Parathyroid adenoma (tissue), 2 donors: Measurements from ENCODE around the gene HOXC6.

ENCODE experiments used
- H2AFZ ChIP-seq: fragments of 300-600 bp; sonication (generic); one replicate; pipeline ENCODE4 v1.7.0; 2017; ENCODE audit warnings: antibody characterized with exemption, mild to moderate bottlenecking
- H3K27ac ChIP-seq: fragments of 300-600 bp; sonication (generic); one replicate; pipeline ENCODE4 v1.7.0; 2017
- H3K27me3 ChIP-seq: fragments of 300-600 bp; sonication (generic); one replicate; pipeline ENCODE4 v1.7.0; 2017; ENCODE audit warnings: low read length; ENCODE audit not compliant: control insufficient read depth, insufficient read depth
- H3K36me3 ChIP-seq: fragments of 300-600 bp; sonication (generic); one replicate; pipeline ENCODE4 v1.7.0; 2017; ENCODE audit warnings: low read length; ENCODE audit not compliant: control insufficient read depth, insufficient read depth
- H3K4me1 ChIP-seq: fragments of 300-600 bp; sonication (generic); one replicate; pipeline ENCODE4 v1.7.0; 2017; ENCODE audit warnings: control low read depth
- H3K4me2 ChIP-seq: fragments of 300-600 bp; sonication (generic); one replicate; pipeline ENCODE4 v1.7.0; 2017; ENCODE audit warnings: low read length
- H3K4me3 ChIP-seq: fragments of 300-600 bp; sonication (generic); one replicate; pipeline ENCODE4 v1.7.0; 2017; ENCODE audit warnings: low read depth, low read length
- H3K79me2 ChIP-seq: fragments of 300-600 bp; sonication (generic); one replicate; pipeline ENCODE4 v1.7.0; 2017; ENCODE audit warnings: control low read depth
- H3K9ac ChIP-seq: fragments of 300-600 bp; sonication (generic); one replicate; pipeline ENCODE4 v1.7.0; 2017; ENCODE audit warnings: mild to moderate bottlenecking
- H3K9me3 ChIP-seq: fragments of 300-600 bp; sonication (generic); one replicate; pipeline ENCODE4 v1.7.0; 2017; ENCODE audit warnings: low read length; ENCODE audit not compliant: control insufficient read depth
- TF ChIP-seq, protein P1 (sequence below): fragments of 300-600 bp; sonication (generic); IDR thresholded peaks from one replicate; pipeline ENCODE4 v1.7.0; 2017; ENCODE audit warnings: antibody characterized with exemption, mild to moderate bottlenecking
- donor health status: primary hyperparathyroidism.

HOXC6 gene

DNA sequence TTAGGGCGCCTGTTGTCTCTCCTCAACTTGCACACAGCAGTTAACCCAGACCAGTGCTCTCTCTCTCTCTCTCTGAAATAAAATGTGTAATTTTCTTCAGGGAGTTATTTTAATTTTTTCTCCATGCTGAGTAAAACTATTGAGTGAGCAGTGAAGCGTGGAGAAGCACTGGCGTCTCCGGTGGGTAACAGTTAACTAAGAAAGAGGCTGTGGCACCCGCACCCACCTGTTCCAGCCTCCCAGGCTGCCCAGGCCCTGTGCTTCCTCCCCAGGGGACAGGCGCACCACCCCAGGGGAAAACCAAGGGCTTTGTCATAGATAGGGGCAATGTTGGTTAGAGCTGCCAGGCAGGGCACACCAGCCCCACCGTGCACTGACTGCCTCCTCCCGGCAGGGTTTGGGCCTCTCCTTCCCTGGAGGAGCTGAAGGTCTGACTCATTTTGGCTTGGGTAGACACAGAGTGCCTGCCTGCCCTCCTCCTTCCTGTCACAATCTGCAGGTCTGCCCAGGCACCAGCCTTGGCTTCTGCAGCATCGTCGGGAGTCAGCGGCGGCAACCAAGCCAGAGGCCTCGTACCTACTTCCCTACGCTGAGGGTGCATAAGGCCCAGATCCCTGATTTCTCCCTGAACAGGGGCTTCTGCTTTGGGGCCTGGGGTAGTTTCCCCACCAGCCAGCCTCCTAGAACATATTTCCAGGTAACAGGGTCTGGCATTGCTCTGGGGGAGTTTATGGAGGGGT, 8.6 kb downstream of the HOXC6 start:
- Histone ChIP-seq H3K27me3 (peaks cover 13% of the 10 kb centered on the region), H3K36me3 (no peaks in the 10 kb centered on the region), H3K4me2 (no peak overlapping the region), H3K4me3 (no peak overlapping the region), H3K9me3 (no peaks in the 10 kb centered on the region), H3K9ac (no peak overlapping the region), H3K27ac (no peak overlapping the region), H3K4me1 (no peaks in the 10 kb centered on the region), H3K79me2 (no peaks in the 10 kb centered on the region), H2AFZ (no peak overlapping the region)
- TF ChIP-seq, protein P1, sequence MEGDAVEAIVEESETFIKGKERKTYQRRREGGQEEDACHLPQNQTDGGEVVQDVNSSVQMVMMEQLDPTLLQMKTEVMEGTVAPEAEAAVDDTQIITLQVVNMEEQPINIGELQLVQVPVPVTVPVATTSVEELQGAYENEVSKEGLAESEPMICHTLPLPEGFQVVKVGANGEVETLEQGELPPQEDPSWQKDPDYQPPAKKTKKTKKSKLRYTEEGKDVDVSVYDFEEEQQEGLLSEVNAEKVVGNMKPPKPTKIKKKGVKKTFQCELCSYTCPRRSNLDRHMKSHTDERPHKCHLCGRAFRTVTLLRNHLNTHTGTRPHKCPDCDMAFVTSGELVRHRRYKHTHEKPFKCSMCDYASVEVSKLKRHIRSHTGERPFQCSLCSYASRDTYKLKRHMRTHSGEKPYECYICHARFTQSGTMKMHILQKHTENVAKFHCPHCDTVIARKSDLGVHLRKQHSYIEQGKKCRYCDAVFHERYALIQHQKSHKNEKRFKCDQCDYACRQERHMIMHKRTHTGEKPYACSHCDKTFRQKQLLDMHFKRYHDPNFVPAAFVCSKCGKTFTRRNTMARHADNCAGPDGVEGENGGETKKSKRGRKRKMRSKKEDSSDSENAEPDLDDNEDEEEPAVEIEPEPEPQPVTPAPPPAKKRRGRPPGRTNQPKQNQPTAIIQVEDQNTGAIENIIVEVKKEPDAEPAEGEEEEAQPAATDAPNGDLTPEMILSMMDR, result no peak

DNA sequence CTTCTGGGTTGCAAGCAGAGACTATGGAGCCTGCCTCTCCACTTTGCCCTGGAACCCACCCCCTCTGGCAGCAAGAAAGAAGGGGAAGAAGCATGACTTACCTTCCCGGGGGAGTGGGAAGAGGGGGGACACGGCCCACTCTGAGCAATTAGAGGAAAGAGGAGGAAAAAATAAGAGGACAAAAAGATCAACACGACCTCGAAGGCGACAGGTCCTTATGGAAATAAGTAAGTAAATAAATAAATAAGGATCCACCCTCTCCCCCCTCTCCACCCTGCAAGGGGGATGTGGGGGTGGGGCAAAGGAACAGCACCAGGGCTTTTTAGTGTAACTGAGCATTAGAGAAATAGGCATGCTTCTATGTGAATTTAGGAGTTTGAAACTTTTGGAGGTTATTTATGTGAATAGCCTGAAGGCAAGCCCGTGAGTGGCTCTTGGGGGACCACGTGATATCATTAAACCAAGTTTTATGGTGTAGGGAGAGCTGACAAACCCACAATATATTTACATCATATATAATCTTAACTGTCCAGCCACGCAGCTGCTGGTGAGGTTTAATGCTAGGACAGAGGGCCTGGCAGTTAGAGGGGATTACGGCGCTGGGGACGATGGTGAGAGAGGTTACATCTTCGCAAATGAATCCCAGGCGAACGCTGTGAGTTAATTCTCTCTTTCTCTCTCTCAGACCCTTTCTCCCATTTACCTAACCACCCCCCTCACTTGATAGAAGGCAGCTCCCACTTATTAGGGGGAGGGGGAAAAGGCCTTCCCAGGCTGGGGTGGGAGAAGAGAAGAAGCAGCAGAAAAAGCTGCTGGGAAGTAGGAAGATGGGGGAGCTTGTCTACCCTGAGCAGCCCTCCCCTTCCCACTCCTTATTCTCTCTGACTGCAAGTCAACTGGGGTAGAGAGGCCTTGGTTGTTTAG, 9.4 kb downstream of the HOXC6 start:
- Histone ChIP-seq H3K4me2 (no peak overlapping the region), H3K27ac (no peak overlapping the region), H3K36me3 (no peaks in the 10 kb centered on the region), H3K9ac (no peak overlapping the region), H3K9me3 (no peaks in the 10 kb centered on the region), H3K4me3 (no peak overlapping the region), H3K79me2 (no peaks in the 10 kb centered on the region), H3K27me3 (peaks cover 6% of the 10 kb centered on the region), H3K4me1 (no peaks in the 10 kb centered on the region), H2AFZ (no peak overlapping the region)
- TF ChIP-seq, protein P1, result no peak

DNA sequence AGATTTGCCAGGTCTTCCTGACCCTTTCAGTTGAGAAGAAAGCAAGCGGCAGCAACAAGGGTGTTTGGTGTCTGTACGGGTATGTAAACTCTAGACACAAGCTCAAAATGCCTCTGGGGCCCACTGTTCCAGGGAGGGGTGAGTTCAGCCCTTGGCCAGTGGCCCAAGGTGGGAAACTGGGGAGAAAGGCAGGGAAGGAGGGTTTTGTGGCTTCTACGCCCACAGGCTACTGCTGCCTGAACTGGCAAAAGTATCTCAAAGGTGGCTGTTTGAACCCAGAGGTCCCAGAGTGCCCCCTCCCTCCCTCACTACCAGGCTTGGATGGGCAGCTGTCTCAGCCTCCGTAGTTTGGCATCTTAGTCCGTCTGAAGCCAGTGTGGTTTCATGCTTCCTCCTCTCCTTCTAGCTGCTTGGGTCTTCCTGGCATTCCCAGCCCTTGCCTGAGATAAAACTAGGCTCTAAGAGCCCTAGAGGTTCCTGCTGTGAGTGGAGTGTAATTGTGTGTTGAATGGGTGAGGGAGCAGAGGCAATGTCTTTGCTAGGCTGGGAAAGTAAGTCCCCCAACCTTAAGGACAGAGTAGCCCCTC, 10.1 kb downstream of the HOXC6 start:
- Histone ChIP-seq H3K4me3 (no peak overlapping the region), H3K9me3 (no peaks in the 10 kb centered on the region), H3K27me3 (no peaks in the 10 kb centered on the region), H3K27ac (no peak overlapping the region), H3K4me1 (no peaks in the 10 kb centered on the region), H3K4me2 (no peak overlapping the region), H3K9ac (no peak overlapping the region), H3K36me3 (no peaks in the 10 kb centered on the region), H2AFZ (no peak overlapping the region), H3K79me2 (no peaks in the 10 kb centered on the region)
- TF ChIP-seq, protein P1, result no peak

DNA sequence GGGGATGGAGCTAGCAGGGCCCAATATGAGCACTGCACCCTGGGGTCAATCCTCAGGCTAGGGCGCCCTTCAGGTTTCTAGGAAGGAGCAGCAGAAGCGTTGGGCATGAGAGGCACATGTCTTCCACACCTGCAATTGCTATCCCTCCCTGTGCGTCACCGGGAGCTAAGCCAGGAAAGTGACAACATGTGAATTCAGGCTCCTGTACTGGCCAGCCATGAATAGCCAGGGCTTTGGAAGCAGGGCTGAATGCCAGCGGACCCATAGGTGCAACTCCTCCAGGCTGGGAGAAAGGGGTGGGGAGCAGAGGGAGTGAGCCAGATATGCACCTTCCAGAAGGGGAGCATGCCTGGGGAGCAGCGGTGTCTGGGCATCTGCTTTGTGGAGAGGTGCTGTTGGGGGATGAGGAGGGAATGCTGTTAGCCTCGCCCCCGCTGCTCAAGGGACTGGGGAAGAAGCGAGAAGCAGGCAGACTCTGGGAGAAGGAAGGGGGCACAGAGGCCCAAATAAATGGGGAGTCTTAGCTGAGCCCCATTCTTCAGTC, 10.7 kb downstream of the HOXC6 start:
- Histone ChIP-seq H3K9me3 (no peaks in the 10 kb centered on the region), H3K4me1 (no peaks in the 10 kb centered on the region), H2AFZ (no peak overlapping the region), H3K36me3 (no peaks in the 10 kb centered on the region), H3K9ac (no peak overlapping the region), H3K79me2 (no peaks in the 10 kb centered on the region), H3K4me2 (no peak overlapping the region), H3K27me3 (no peaks in the 10 kb centered on the region), H3K4me3 (no peak overlapping the region), H3K27ac (no peak overlapping the region)
- TF ChIP-seq, protein P1, result no peak
